HG02938 (cell line): ENCODE results near the gene BCAS1.
"Not testable (repeated sequence)": the region's sequence is repeated elsewhere in the genome, so short reads cannot be mapped to it uniquely, and the experiment has no call there.

Source experiments
- ATAC-seq: cut with Tn5 transposase; IDR thresholded peaks from one replicate; pipeline ENCODE4 v1.9.1; 2021; ENCODE audit warnings: mild to moderate bottlenecking, moderate library complexity; ENCODE audit not compliant: unreplicated experiment

BCAS1 gene

DNA sequence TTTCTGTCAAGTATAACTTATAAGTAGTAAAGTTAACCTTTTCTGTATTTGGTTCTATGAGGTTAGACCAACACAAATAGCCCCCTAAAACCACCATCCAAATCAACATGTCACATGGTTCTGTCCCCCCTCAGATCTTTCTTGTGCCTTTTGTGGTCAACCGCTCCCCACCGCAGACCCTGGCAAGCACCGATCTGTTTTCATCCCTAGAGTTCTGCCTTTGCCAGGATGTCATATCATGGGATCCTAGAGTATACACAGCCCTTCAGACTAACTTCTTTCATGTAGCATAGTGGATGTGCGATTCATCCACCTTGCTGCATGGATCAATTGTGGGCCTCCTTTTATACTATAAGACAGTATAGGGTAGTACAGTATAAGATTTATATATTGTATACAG is 124.3 kb downstream of the BCAS1 start:
- no peak for ATAC-seq

DNA sequence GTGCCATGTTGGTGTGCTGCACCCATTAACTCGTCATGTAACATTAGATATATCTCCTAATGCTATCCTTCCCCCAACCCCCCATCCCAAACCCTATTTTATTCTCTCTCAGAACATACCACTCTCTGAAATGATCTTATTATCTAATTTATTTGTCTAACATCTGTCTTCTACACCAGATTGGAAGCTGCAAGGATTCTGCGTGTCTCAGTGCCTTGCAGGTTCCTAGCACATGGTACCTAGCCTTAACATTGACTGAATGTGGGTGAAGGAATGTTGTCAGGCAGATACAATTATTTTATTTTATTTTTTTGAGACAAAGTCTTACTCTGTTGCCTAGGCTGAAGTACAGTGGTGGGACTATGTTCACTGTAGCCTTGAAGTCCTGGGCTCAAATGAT is 124.9 kb downstream of the BCAS1 start:
- no peak for ATAC-seq

DNA sequence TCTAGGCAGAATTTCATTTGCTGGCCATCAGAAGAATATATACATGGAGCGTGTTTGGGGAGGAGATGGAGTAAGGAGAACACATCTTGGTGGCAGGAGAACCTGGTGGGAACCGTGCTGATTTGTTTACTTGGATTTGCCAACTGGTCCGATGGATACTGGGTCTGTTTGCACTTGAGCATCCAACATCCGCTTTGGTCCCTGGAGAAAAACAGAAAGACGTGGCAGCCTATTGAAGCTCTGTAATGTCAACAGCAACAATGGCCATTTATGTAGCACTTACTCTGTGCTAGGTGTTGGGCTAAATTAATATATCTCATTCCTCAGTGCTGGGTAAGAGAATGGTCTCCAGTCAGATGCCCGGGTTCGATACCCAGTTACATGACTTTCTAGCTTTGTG is 125.6 kb downstream of the BCAS1 start:
- ATAC-seq: no peak

DNA sequence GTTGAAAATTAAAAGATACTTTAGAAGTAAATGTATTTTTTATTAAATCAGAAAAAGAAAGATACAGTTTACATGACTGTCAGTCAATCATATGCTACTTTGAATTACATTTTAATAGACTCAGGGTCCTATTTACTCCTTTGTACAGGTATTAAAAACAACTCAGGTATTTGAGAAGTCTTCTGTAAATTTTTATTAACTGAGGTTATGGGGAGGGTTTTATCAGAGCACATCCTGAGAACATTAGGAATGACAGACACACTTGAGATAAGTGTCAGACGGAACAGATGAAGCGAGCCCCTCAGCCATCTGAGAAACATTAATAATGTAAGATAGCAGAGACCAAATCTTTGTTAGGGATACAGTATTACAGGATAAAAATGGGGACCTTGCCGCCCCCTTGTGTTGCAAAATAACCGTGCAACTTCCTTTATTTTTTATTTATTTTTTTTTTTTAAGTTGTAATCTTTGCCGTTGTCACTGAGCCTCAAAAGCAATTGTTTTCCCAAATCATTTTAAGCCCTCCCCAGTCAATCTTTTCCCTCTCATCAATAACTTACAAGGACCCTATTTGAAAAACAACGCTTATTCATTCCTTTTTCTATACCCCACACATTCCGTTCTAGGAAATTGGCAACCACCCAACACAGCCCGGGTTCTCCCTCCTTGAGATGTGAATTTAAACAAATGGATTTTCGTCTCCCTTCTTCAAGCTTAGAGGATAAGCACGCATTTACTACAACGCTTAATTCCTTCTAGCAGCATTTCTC is 126.7 kb downstream of the BCAS1 start:
- ATAC-seq: no peak

DNA sequence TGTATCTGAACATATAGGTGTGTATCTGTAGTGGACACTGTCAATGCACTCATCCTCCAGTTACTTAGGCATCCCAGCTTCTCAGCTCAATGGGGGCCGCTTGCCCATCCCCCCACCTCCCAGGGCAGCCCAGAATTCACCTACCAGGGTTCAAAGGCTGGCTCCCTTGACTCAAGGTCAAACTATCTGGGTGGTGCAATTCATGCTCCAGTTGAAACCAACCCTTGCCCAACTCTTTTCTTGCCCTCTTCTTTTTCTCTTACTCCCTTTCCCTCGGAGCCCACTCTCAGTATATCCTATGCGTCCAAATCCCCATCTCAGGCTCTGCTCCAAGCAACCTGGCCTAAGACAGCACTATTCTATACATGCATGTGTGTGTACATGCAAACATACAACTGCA is 127.4 kb downstream of the BCAS1 start:
- no peak for ATAC-seq

DNA sequence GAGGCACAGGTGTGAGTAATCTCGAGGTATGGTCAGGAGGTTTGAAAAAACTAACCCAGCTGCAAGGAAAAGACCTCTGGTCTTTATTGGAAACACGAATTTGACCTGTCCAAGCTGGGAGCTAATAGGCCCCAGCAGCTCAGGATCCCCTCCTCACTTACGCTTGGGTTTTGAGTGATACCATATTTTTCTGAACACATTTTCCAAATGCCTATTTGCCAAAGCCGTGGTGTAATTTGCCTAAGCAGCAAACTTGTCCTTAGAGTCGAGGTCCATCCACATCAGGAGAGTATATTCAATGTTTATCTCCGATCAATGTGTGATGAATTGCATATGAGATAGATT is 128.0 kb downstream of the BCAS1 start:
- no peak for ATAC-seq

DNA sequence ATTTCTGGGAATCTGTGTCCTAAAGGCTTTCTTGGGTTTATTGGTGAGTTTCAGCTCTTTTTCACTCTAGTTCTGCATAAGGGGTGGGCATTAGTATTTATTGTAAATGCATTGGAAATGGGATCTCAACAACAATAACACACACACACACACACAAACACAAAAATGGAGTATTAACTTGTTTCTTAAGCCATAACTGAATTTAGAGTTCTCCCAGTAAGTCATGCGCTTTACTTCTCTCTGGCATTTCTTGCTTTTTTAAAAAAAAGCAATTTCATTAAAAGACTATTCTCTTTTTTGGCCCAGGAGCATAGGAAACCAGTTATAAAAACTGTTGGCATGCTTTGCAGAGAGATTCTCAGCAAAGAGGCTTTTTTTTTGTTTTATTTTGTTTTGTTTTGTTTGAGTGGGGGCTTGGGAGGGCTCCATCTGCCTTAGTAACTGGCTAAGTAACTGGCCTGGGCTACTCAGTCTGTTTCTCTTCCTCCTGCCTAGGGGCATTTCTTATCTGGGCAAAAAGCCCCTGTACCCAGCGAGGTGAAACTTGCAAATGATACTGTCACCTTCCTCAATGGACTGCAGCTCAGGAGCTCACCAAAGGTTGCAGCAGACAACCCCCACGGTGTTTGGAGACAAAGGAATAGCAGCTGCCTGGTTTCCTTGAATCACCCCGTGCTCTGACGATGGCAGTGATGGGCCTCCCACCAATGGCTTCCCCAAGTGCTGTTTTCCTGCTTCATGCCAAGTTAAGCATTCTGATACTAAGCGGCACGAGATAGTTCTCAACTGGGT is 128.5 kb downstream of the BCAS1 start:
- no peak for ATAC-seq

DNA sequence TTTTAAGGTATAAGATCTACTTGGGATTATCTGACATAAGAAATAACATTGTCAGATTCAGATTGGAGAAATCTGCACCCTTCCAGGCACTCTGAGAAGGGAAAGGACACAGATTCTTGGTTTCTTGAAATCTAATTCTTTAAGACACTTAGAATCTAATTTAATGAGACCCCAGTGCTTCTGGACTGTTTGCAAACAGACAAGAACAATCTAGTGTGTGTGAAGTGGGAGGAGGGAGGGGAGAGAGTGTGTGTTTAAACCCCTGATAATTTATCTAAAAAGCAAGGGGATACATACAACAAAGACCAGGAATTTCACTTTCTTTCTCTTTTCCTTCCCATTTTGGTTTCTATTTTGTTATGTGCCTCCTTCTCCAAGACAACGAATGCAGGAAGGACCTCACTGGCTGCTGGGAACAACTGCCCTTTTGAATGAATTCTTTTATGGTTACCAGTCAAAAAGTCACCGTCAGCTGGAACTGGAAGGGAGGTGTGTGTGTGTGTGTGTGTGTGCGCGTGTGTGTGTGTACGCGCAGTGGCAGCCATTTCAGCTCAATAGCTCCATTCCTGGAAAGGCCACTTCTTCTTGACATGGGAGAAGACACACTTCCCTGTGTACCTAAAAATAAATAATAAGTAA is 129.4 kb downstream of the BCAS1 start:
- ATAC-seq: no peak

DNA sequence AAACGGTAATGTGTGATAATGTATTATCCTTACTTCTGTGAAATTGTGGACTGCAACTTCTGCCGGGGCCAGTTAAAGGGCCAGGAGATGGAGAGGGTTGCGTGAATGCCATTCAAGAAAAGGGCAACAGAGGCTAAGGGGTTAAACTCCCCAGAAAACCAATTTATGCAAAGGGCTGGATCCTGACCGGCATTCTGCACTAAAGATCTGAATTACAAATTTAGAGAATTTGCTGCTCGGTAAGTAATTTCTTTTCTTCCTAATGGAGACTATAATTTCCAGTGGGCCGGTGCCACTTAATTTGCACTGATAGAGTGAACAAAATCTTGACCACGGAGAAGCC is 130.1 kb downstream of the BCAS1 start:
- ATAC-seq: no peak

DNA sequence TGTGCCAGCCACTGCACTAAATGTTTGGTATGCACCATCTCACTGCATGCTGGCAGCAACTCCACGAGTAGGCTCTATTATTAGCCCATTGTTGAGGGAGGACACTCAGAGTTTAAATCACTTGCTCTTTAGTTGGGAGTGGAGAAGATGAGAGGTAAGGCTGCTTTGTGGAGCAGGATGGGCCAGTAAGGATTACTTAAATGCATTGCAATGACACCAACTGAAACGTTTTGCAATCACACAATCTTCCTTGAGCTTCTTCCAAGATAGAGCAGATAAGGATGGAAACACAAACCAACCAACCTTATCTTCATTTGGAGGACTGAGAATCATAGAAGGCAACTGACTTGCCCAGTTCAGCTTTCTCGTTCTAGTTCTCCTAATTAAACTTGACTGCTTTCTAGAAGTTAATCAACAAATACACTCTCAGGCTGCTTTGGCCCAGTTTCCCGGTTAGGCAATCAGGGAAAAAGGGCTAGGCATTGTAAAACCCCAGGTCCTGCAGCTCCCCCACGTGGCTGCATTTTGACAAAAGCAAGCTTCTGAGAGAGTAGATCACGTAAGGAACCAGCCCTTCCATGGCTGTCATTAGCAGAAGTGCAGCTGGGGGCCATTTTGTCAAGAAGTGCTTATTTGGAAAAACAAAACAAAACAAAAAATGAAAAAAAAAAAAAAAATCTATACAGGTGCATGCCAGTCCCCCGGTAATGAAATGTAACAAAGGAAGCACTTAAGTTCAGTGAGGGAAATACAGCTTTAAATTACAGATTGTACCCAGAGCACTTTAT is 130.6 kb downstream of the BCAS1 start:
- peak; percentile 60 for ATAC-seq

DNA sequence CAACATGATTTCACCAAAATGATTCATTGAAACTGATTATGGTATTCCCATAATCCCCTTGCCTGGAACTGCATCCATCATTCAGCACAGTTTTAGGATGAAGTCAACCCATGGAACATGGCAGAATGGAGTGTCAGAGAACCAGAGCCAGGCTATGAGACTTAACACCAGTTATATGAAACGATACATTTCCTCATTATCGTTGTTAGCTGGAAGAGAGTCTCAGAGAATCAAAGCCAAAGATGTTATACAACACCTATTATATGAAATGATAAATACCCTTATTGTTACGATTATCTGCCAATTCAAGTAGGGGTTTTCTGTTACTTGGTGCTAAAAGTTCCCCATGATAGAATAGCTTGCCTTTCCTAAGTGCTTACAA is 131.2 kb downstream of the BCAS1 start:
- no peak for ATAC-seq

DNA sequence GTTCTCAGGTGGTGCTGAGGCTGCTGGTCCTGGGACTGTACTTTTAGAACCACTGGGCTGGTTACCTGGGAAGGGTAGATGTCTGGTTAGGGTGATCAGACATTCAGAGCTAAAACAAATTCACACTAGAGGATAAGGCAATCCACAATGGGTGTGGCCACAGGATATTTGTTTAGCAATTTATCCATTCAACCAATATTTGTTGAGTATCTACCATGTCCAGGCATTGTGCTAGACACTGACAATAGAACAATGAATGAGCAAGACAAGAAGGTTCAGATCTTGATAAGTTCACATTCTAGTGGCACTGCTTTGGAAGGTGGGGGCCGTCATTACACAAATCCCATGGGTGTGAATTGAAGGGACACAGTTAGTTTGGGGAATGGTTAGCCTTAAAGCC is 131.7 kb downstream of the BCAS1 start:
- no peak for ATAC-seq

DNA sequence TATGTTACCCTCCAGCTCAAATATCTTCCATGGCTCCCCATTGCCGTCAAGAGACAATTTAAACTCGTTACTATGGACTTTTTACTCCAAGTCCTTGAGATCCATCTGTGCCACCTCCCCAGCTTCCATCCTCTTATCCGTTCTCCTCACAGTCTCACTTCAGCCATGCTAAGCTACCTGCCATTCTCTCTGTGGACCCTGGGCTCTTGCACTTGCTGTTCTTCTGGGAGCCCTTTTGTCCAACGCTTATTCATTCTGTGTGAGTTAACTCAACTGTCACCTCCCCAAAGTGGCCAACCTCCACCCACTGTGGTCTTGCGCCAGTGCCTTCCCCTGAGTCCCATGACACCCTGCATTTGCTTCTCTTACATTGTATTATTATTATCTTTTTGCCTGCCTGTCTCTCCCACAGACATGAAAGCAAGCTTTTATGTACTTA is 132.4 kb downstream of the BCAS1 start:
- ATAC-seq: no peak

DNA sequence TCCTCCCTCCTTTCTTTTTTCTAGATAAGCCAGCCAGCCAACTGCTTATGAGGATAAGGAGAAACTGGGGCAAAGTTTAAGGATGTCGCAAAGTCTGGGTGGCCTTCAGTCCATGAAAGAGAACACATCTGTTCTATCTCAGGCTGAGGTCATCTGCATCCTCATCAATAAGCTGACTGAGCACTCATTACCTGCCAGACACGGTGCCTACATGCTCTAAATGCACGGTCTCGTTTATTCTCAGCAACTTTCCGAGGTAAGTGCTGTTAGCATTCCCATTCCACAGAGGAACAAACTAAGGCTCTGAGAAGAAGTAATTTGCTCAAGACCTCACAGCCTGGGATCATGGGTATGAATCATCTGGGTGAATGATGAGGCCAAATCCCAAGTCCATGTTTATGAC is 133.1 kb downstream of the BCAS1 start:
- no peak for ATAC-seq

DNA sequence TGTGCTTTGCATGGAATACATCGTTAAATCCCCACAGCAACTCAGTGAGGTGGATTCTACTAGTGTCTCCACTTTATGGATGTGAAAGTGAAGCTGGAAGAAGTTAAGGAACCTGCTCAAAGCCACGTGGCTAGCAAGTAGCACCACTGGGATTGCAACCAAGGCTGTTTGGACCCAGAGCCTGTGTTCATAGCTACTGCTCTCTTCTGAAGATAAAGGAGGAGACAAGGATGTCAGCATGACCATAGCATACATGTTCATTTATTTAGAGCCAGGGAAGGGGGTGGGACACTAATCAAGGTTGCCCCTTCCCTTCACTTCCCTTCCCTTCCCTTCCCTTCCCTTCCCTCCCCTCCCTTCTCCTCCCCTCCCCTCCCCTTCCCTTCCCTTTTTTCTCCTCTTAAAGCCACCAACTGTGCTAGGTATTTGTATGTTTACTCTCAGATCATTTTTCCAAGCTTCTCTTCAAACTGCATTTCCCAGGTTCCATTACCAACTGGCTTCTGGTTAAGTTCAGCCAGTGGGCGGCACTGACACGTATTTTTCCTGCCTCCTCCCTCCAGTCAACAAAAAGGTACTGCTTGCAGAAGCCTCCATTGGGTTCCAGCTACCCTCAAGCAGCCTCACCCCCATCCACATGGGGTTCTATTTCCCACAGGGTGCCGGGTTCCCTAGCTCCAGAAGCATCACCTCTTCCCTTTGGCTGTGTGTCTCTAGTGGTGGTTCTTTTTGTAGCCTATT is 134.9 kb downstream of the BCAS1 start:
- ATAC-seq: no peak

DNA sequence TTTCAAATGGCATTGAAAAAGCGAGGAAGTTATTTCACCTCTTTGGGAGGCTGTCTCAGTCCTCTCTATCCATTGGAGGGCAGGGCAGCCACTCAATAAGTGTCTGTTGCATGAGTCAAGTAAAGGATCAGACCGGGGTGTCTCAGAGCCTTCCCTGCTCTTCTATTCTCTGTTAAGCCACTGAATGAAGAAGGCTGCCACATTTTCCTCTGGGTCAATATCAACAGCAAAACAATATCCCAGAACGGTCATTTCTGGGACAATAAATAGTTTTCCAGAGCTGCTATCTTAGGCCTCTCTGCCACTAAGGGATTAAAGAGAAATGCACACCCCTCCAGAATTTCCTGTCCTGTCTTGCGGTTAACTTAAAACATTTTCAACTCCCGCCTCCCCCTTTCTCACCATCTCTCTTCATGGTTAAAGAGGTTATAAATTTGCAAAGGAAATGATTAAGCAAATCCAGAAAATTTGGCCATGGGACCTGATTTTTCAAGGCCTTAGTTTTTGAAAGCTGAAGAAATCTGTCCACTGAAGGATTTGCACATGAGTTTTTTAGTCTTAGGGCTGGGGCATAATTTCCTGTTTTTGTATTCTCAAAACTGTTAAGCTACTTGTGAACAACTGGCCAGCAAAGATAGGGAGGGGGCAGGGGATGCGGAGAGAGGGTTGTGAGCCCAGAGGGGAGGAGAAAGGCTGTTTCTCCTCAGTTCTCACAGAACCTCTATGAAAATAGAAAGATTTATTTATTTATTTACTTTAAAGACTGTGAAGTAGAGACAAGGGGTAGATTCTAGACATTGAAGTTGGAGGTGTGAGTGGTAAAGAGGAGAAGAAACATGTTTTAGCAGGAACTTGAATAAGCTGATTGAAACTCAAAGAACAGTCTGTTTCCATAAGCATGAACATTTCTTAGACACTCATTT is 135.7 kb downstream of the BCAS1 start:
- ATAC-seq: peak; percentile 48

DNA sequence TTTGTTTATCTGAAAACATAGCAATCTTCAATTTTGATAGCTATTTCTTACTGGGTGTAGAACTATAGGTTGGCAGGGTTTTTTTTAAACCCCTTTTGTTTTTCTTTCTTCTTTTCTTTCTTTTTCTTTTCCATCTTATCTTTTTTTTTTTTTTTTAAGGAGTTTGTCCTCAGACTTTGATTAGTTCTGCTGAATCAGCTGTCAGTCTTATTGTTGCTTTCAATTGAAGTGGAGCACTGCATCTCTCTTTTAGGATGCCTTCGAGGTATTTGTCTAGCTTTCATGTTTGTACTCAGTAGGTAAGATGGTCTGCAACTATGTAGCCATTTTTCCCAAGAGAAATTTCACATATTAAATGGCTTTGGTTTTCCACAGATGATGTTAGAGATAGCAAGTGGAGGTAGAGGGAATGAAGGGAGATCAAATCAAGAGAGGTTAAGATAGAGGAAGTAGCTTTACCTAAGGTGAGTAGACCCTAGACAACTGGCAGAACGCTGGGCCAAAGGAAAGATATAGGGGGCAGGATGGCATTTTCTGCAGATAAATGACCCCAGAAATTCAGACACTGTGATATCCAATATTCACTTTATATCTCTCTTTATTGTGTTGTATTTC is 137.1 kb downstream of the BCAS1 start:
- no peak for ATAC-seq

DNA sequence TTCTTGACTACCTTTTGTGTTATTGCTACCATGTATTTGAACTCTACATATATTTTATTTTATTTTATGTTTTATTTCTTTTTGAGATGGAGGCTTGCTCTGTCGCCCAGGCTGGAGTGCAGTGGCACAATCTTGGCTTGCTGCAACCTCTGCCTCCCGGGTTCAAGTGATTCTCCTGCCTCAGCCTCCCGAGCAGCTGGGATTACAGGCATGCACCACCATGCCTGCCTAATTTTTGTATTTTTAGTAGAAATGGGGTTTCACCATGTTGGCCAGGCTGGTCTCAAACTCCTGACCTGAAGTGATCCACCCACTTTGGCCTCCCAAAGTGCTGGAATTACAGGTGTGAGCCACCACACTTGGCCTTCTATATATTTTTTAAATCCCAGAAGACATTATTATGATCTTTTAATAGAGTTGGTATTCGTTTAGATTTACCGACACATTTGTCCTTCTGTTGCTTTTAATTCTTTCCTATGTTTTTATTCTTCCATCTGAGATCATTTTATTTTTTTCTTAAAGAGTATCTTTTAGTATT is 137.7 kb downstream of the BCAS1 start:
- ATAC-seq: not testable (repeated sequence)

DNA sequence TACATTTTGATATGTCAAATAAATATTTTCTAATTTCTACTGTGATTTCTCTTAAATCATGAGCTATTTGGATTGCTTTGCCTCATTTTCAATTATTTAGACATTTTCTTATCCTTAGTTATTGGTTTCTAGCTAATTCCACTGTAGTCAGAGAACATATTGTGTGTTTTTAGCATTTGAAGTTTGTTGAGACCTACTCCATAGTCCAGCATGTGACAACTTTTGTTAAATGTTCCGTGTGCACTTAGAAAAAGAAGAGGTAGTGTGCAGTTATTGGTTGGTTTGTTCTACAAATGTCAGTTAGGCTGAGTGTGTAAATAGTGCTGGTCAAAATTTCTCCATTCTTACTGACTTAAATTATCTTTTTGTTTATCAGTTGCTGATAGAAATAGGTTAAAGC is 138.8 kb downstream of the BCAS1 start:
- ATAC-seq: no peak
